ENCODE data around the gene ATP8B4. TPM values are rescaled to one million over a fixed set of nuclear protein-coding genes. Genes with fewer than 3 reads are reported as not detected.
A peak's percentile ranks its signal among the peaks of the same experiment; 100 is the strongest.

The ATP8B4 gene
- total RNA-seq, 1 donor = 0.99 TPM

- no peak overlapping the region for H3K4me3 ChIP-seq (ENCODE audit: low read depth, low read length)
These were observed 109.4 kb downstream of the ATP8B4 start for GRCh38 chr15:50009634-50010033.

GRCh38 chr15:50003786-50004334 lies 115.2 kb downstream of the ATP8B4 start:
- TF ChIP-seq CTCF (IDR thresholded peaks at IDR 0.05; ENCODE audit: insufficient read depth, low read length) = peak; percentile 86

More at GRCh38 chr15:50009634-50010033, 109.4 kb downstream of the ATP8B4 start:
- no peak for TF ChIP-seq CTCF (IDR thresholded peaks at IDR 0.05; ENCODE audit: insufficient read depth, low read length)
- no peak for DNase-seq (ENCODE audit: low read depth)

GRCh38 chr15:49991587-49991986 lies 127.4 kb downstream of the ATP8B4 start:
- DNase-seq (ENCODE audit: low read depth) = peak; percentile 60
- TF ChIP-seq CTCF (IDR thresholded peaks at IDR 0.05; ENCODE audit: insufficient read depth, low read length) = no peak
- no peak overlapping the region for H3K4me3 ChIP-seq (ENCODE audit: low read depth, low read length)

More at GRCh38 chr15:50003786-50004334, 115.2 kb downstream of the ATP8B4 start:
- peak; percentile 95 for DNase-seq (ENCODE audit: low read depth)
- H3K4me3 ChIP-seq (ENCODE audit: low read depth, low read length) = no peak overlapping the region

- no peak for TF ChIP-seq CTCF (IDR thresholded peaks at IDR 0.05; ENCODE audit: insufficient read depth, low read length)
- H3K4me3 ChIP-seq (ENCODE audit: low read depth, low read length) = no peak overlapping the region
- DNase-seq (ENCODE audit: low read depth) = peak; percentile 88
These were observed 128.0 kb downstream of the ATP8B4 start for GRCh38 chr15:49990835-49991545.

GRCh38 chr15:49989498-49989897 lies 129.5 kb downstream of the ATP8B4 start:
- no peak overlapping the region for H3K4me3 ChIP-seq (ENCODE audit: low read depth, low read length)
- peak; percentile 59 for DNase-seq (ENCODE audit: low read depth)
- no peak for TF ChIP-seq CTCF (IDR thresholded peaks at IDR 0.05; ENCODE audit: insufficient read depth, low read length)

GRCh38 chr15:49988766-49989165 lies 130.3 kb downstream of the ATP8B4 start:
- no peak for DNase-seq (ENCODE audit: low read depth)
- no peak overlapping the region for H3K4me3 ChIP-seq (ENCODE audit: low read depth, low read length)

More at GRCh38 chr15:49988766-49989165, 130.3 kb downstream of the ATP8B4 start:
- no peak for TF ChIP-seq CTCF (IDR thresholded peaks at IDR 0.05; ENCODE audit: insufficient read depth, low read length)
